SU-DHL-6 (cell line): ENCODE data around the gene GRIK4.

Source experiments
- EZH2phosphoT487 ChIP-seq: fragments of 200-600 bp; sonication (generic), shearing (Covaris generic); conservative IDR thresholded peaks from 2 replicates; pipeline ENCODE4 v1.6.1; 2018; ENCODE audit warnings: mild to moderate bottlenecking, antibody characterized with exemption, low read length, moderate library complexity, mixed read lengths
- TF ChIP-seq, protein P1 (sequence below): fragments of 200-600 bp; sonication (generic); IDR thresholded peaks from one replicate; pipeline ENCODE4 v1.5.1; 2017; ENCODE audit warnings: antibody characterized with exemption, mild to moderate bottlenecking, low read length, moderate library complexity; ENCODE audit not compliant: insufficient read depth, poor library complexity, severe bottlenecking

GRCh38 chr11:120634706-120635105, 123.2 kb downstream of the GRIK4 start:
- TF ChIP-seq, protein P1, sequence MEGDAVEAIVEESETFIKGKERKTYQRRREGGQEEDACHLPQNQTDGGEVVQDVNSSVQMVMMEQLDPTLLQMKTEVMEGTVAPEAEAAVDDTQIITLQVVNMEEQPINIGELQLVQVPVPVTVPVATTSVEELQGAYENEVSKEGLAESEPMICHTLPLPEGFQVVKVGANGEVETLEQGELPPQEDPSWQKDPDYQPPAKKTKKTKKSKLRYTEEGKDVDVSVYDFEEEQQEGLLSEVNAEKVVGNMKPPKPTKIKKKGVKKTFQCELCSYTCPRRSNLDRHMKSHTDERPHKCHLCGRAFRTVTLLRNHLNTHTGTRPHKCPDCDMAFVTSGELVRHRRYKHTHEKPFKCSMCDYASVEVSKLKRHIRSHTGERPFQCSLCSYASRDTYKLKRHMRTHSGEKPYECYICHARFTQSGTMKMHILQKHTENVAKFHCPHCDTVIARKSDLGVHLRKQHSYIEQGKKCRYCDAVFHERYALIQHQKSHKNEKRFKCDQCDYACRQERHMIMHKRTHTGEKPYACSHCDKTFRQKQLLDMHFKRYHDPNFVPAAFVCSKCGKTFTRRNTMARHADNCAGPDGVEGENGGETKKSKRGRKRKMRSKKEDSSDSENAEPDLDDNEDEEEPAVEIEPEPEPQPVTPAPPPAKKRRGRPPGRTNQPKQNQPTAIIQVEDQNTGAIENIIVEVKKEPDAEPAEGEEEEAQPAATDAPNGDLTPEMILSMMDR: no peak
- TF ChIP-seq EZH2phosphoT487: no peak
